GM12865 (cell line): ENCODE results near the gene EPC1.
A peak's percentile ranks its signal among the peaks of the same experiment; 100 is the strongest.

Experiments used
- DNase-seq: peaks from one replicate; pipeline ENCODE4 v3.0.0; 2010; ENCODE audit warnings: low read depth
- H3K4me3 ChIP-seq: 2 replicates; pipeline ENCODE4 v1.5.1; 2011; ENCODE audit warnings: mild to moderate bottlenecking, low read depth, low read length, control low read depth
- TF ChIP-seq, protein P1 (sequence below): IDR thresholded peaks from 2 replicates; pipeline ENCODE4 v1.5.1; 2011; ENCODE audit warnings: low read length, control low read depth, low read depth, inconsistent platforms; ENCODE audit not compliant: insufficient read depth; ENCODE audit errors: missing control alignments

EPC1 gene

DNA sequence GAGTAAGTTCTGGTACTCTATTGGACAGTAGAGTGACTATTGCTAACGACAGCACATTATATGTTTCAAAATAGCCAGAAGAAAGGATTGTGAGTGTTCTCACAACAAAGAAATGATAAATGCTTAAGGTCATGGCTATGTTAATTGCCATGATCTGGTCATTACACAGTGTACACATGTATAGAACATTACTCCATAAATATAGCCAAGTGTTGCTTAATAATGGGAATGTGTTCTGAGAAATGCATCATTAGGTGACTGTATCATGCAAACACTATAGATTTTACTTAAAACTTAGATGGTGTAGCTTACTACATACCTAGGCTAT, 19.6 kb downstream of the EPC1 start:
- TF ChIP-seq, protein P1, sequence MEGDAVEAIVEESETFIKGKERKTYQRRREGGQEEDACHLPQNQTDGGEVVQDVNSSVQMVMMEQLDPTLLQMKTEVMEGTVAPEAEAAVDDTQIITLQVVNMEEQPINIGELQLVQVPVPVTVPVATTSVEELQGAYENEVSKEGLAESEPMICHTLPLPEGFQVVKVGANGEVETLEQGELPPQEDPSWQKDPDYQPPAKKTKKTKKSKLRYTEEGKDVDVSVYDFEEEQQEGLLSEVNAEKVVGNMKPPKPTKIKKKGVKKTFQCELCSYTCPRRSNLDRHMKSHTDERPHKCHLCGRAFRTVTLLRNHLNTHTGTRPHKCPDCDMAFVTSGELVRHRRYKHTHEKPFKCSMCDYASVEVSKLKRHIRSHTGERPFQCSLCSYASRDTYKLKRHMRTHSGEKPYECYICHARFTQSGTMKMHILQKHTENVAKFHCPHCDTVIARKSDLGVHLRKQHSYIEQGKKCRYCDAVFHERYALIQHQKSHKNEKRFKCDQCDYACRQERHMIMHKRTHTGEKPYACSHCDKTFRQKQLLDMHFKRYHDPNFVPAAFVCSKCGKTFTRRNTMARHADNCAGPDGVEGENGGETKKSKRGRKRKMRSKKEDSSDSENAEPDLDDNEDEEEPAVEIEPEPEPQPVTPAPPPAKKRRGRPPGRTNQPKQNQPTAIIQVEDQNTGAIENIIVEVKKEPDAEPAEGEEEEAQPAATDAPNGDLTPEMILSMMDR = no peak
- no peak for DNase-seq
- no peak overlapping the region for H3K4me3 ChIP-seq

DNA sequence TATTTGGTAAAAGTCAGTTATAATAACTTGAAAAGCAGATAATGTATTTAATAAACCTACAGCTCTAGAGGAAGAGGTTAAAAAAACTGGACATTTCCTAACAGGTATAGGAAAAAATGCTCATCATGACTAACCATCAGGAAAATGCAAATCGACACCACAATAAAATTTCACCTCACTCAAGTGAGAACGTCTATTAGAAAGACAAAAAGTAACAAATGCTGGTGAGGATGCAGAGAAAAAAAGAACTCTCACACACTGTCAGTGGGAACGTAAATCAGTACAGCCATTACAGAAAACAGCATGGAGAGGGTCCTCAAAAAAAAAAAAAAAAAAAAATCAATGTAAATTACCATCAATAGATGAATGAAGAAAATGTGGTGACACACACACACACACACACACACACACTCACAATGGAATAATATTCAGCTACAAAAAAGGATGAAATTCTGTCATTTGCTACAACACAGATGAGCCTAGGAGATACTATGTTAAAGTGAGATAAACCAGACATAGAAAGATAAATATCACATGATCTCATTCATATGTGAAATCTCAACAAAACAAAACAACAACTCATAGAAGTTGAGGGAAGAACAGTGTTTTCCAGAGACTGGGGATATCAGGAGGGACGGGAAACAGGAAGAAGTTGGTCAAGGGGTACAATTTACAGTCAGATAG, 20.1 kb downstream of the EPC1 start:
- no peak overlapping the region for H3K4me3 ChIP-seq
- TF ChIP-seq, protein P1 = no peak
- DNase-seq = no peak

DNA sequence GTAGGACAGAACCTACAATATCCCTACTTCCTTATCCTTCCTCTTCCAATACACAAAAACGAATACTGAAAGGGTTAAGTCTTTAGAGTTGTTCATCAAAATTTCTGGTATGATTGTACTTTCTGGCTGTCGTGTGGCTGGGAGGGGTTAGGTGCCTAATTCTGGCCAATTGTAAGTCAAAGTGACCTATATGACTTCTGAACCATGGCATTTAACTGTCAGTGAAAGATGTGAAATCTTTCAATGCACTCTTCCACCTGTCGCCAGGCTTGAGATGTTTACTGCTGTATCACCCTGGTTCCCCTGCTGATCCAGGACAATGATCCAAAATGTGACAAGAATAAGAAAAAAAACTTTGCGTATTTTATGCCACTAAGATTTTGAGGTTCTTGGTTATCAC, 20.8 kb downstream of the EPC1 start:
- TF ChIP-seq, protein P1 = no peak
- no peak overlapping the region for H3K4me3 ChIP-seq
- peak; percentile 81 for DNase-seq

DNA sequence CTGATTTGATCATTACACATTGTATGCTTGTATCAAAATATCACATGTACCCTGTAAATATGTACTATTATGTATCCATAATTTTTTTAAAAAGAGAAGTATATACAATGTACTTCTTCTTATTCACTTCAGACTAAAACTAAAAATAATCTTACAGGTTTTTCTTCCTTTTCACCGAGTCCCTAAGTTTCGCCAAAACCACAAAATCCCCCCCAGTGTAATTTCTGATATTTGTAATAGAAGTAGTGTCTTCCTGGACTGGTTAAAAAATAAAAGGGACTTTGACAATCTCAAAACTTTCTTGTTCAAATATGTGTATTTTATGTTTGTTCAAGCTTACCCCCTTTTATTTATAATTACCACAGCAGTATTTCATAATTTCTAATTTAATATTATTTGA, 23.9 kb downstream of the EPC1 start:
- no peak overlapping the region for H3K4me3 ChIP-seq
- TF ChIP-seq, protein P1 = no peak

DNA sequence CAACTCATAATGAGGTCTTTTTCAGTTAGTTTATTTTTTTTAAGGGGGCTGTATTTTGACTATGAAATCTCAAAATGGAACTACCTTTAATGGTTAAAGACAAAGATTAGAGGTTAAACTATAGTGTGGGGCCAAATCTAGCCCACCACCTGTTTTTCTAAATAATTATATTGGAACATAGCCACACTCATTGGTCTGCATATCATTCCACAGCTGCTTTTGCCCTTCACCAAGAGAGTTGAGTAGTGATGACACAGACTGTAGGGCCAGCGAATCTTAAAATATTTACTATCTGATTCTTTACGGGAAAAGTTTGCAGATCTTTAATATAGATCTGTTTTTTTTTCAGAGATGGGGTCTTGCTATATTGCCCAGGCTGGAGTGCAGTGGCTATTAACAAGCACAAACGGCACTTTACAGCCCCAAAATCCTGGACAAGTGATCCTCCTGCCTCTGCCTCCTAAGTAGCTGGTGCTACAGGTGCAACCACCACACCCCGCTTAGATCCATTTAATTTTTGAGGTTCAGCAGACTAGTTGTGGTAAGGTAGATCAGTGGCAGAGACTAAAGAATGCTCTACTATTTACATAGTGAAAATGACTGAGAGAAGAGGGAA, 25.8 kb downstream of the EPC1 start:
- DNase-seq = no peak
- TF ChIP-seq, protein P1 = no peak
- no peak overlapping the region for H3K4me3 ChIP-seq

More for the DNA sequence above, 23.9 kb downstream of the EPC1 start:
- DNase-seq = no peak

DNA sequence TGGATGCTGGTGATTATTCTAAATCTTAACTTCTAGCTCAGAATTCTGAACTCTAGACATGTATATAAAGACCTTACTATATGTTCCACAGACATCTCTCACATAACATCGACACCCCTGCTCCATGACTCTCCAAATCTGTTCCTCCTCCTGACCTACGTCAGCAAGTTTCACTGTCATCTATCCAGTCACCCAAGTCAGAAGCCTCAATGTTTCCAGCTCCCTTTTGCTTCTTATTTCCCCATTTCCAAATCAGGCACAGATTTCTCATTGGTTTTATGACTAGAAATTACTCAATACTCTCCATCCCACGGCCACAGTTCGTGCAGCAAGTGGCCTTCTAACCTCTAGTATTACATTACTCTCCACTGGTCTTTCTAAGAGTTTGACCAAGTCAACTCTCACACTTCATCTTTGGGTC, 28.5 kb downstream of the EPC1 start:
- peak overlapping the region; percentile 50 for H3K4me3 ChIP-seq
- TF ChIP-seq, protein P1 = no peak
- DNase-seq = peak; percentile 81
